Large intestine (tissue), 3 donors: ENCODE data around the gene GPR137B. TPM values are rescaled to one million over a fixed set of nuclear protein-coding genes. Genes with fewer than 3 reads are reported as not detected.
"Not testable (repeated sequence)": the region's sequence is repeated elsewhere in the genome, so short reads cannot be mapped to it uniquely, and the experiment has no call there.

Experiments
- DNase-seq, 2 donors: peaks; one replicate each; pipeline versions ENCODE4 v3.0.0 to v3.0.0-alpha.2; 2013
- H3K27ac ChIP-seq: one replicate; pipeline ENCODE4 v1.5.1; 2013; ENCODE audit warnings: low read length
- H3K27me3 ChIP-seq: 2 replicates; pipeline ENCODE4 v1.6.1; 2013; ENCODE audit warnings: low read length; ENCODE audit not compliant: control insufficient read depth, insufficient read depth
- H3K36me3 ChIP-seq: 2 replicates; pipeline ENCODE4 v1.6.1; 2013; ENCODE audit warnings: low read length; ENCODE audit not compliant: control insufficient read depth, insufficient read depth
- H3K4me1 ChIP-seq: one replicate; pipeline ENCODE4 v1.6.1; 2013; ENCODE audit warnings: low read length; ENCODE audit not compliant: control insufficient read depth, insufficient read depth
- H3K4me3 ChIP-seq: one replicate; pipeline ENCODE4 v1.5.1; 2013; ENCODE audit warnings: low read length
- H3K9me3 ChIP-seq: one replicate; pipeline ENCODE4 v1.6.1; 2013; ENCODE audit warnings: mild to moderate bottlenecking, low read depth, low read length, moderate library complexity; ENCODE audit not compliant: control insufficient read depth
- WGBS: methylation state at CpG from one replicate; pipeline ENCODE4 v1.1.5; 2013; ENCODE audit warnings: low lambda C conversion rate; ENCODE audit not compliant: insufficient coverage; 5-methylcytosine and 5-hydroxymethylcytosine counted together
- polyA plus RNA-seq: library from polyadenylated mRNA; unstranded; fragments of 120-200 nt; gene quantifications from one replicate; pipeline ENCODE4 v1.2.1, GENCODE V29; 2013

The GPR137B gene
- polyA plus RNA-seq, 1 donor, result 7.6 TPM

DNA sequence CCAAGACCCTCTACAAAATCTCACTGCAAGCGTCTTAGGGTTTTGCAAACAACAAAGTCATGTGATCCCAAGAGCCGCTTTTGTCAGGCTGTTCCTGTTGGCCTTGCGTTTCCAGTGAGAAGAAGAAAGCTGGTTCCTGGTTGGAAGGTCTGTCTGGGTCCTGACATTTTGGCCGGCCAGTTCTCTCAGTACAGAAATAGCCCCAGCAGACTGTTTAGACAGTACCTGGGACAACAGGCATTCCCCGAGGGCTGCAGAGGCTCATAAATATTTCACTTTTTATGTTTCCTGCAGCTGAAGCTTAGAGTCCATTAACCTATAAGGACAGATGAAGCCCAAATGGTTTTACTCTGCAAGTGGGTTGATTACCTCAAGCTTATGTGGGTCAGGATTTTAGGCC lies 8.6 kb downstream of the GPR137B start:
- H3K9me3 ChIP-seq, result no peaks in the 10 kb centered on the region
- H3K4me1 ChIP-seq, result no peaks in the 10 kb centered on the region
- no peaks in the 10 kb centered on the region for H3K36me3 ChIP-seq
- no peak for DNase-seq
- no peak overlapping the region for H3K27ac ChIP-seq
- no peaks in the 10 kb centered on the region for H3K27me3 ChIP-seq
- no peak overlapping the region for H3K4me3 ChIP-seq
- WGBS, result no CpG with 5 or more reads among the region's 5 CpGs

DNA sequence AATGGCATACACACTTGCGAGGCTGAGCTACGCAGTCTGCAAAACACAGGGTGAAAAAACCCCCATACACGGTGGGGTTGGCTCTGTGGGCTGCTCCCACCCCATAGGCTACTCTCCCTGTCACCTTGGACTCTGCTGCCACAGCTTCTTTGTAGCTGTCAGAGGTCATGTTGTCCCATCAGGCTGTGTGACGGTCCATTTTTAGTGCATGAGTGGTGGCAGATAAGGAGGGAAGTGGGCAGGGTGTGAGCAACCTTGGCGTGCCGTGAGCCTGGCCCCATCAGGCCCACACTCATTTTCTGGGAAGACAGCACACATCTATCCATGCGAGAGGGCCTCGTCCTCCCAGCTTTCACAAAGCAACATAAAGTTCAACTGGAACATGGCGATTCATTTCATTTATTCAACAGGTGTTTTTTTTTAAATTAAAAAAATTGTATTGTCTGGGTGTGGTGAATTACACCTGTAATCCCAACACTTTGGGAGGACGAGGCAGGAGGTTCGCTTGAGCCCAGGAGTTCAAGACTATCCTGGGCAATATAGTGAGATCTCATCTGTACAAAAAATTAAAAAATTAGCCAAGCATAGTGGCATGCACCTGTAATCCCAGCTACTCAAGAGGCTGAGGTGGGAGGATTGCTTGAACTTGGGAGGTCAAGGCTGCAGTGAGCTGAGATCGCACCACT lies 9.5 kb downstream of the GPR137B start:
- WGBS, result 81% methylated on average over 4 of the region's 12 CpGs
- no peaks in the 10 kb centered on the region for H3K9me3 ChIP-seq
- no peaks in the 10 kb centered on the region for H3K27me3 ChIP-seq
- H3K4me3 ChIP-seq, result no peak overlapping the region
- H3K27ac ChIP-seq, result no peak overlapping the region
- no peaks in the 10 kb centered on the region for H3K36me3 ChIP-seq
- H3K4me1 ChIP-seq, result no peaks in the 10 kb centered on the region
- DNase-seq, result no peak

DNA sequence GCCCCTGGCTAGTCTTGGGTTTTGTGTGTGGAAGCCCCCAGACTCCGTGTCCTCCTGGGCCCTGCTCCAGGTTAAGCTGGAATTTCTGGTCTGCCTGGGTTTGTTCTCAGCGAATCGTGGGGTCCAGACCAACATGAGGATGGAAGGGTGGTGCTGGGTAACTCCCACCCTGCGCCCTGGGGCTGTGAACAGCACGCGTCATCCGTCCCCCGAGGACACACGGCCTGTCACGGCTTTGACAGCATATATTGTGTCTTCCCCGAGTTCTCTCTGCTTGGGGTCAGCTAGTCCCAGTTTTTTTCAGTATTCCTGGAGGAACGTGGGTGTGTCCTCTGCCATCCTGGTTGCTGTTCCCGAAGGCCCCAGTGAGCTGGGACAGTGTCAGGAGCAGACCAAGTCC lies 11.8 kb downstream of the GPR137B start:
- no CpG with 5 or more reads among the region's 13 CpGs for WGBS
- no peaks in the 10 kb centered on the region for H3K4me1 ChIP-seq
- H3K9me3 ChIP-seq, result no peaks in the 10 kb centered on the region
- DNase-seq, result no peak
- no peaks in the 10 kb centered on the region for H3K27me3 ChIP-seq
- no peak overlapping the region for H3K4me3 ChIP-seq
- H3K27ac ChIP-seq, result no peak overlapping the region
- H3K36me3 ChIP-seq, result no peaks in the 10 kb centered on the region

DNA sequence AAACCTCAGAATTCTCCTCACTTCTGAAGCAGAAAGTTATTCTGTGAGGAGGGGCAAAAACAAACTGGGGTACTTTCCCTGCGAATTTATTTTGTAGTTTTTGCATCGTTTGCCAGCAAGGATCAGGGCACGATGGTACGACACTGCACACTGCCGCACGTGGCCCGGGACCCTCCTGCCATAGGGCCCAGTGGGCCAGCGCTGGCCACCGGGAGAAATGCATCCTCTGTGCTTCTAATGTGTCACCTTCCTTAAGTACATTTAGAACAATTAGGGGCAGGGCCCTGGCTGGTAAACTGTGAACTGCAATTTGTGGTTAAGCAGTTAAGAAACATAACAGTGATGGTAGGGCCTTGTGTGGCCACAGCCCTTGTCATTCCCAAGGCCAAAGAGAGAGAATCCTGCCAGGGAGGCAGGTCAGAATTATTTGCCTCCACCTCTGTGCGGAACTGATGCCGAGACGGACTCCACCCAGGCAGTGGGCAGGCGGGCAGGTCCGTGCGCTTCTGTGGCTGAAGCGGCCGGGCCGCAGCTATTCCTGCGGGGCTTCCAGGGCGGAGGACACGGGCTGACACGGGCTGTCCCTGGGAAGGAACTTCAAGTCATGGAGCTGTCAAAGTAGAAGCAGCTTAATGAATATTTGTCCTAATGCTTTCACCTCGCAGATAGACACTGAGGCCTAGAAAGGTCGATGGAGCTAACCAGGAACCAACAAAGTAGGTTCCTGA lies 12.5 kb downstream of the GPR137B start:
- peaks cover 2% of the 10 kb centered on the region for H3K9me3 ChIP-seq
- WGBS, result no CpG with 5 or more reads among the region's 24 CpGs
- H3K4me1 ChIP-seq, result peaks cover 4% of the 10 kb centered on the region
- no peak for DNase-seq
- H3K27ac ChIP-seq, result no peak overlapping the region
- no peak overlapping the region for H3K4me3 ChIP-seq
- H3K36me3 ChIP-seq, result no peaks in the 10 kb centered on the region
- H3K27me3 ChIP-seq, result no peaks in the 10 kb centered on the region

DNA sequence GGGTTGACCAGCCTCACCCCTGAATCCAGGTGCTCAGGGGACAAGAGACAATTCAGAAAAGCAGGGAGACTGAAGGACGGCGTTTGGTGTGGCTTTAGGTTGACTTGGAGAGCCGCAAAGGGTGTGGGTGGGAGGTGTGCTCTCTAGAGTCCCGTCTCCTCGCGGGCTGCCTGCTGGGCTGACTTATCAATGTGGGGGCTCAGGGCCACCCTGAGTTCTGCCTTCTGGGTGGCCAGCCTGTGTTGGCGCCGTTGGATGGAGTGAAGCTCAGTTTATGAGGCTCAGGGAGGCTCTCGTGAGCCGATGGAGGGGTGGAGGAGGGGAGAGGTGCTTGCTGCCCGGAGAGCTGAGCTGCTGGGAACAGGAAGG lies 13.0 kb downstream of the GPR137B start:
- H3K4me1 ChIP-seq, result peaks cover 6% of the 10 kb centered on the region
- H3K27ac ChIP-seq, result no peak overlapping the region
- H3K9me3 ChIP-seq, result peaks cover 3% of the 10 kb centered on the region
- no CpG with 5 or more reads among the region's 11 CpGs for WGBS
- DNase-seq, result no peak
- no peak overlapping the region for H3K4me3 ChIP-seq
- no peaks in the 10 kb centered on the region for H3K36me3 ChIP-seq
- no peaks in the 10 kb centered on the region for H3K27me3 ChIP-seq

DNA sequence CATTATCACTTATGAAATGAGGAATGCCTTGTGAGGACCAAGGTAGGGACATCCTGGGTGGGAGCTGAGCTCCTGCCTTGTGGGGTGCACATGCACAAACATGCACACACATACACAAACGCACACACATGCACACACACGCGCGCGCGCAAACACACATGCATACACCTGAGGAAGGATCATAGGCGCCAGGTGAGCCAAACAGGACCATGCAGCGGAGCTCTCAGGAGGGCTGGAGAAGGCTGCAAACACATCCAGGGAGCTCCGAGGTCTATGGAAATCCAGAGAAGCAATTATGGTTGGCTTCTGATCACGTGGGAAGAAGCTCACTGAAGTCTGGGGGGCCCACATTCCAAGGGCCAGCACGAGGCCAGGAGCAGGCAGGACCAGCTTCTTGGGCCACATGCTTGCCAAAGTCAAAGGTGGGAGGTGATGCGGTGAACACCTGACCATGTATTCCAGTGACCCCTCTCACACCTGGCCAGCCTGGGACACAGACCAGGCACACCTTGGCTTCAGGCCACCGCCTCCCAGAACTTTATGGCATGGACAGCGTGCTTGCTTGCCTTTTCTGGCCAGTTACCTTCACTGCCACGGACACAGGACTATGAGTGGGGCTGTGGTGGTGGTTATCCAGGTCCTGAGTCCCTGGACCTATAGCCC lies 13.6 kb downstream of the GPR137B start:
- no CpG with 5 or more reads among the region's 15 CpGs for WGBS
- no peak overlapping the region for H3K27ac ChIP-seq
- H3K4me3 ChIP-seq, result no peak overlapping the region
- no peak for DNase-seq
- H3K36me3 ChIP-seq, result no peaks in the 10 kb centered on the region
- H3K9me3 ChIP-seq, result peaks cover 3% of the 10 kb centered on the region
- no peaks in the 10 kb centered on the region for H3K27me3 ChIP-seq
- peaks cover 6% of the 10 kb centered on the region for H3K4me1 ChIP-seq

DNA sequence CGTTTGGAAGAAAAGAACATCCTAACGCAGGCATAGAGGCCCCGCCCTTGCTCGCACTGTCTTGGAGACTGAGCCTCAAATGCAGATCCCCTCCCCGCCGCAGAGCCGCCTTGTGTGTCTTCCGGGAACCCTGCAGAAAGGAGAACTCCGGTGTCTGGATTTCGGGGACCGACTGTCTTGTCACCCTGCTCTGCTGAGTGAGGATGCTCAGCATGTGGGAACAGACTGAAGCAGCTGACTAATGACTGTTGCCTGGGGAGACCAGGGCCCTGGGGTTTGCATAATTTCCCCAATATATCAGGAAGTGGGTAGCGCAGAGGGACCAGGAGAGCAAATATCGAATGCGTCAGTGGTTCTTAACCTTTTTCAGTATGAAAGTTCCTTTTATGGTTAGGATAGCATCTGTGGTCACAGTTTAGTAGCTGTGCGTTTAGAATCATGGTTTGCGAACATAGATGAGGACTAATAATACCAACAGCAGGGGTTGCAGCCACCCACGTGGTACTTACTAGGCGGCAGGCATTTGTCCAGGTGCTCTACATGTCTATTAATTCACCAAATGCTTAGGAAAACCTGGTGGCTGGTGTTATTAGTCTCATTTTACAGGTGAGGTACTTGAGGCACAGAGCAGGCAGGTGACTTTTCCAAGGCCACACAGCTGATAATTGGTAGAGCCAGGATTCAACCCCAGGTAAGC lies 14.3 kb downstream of the GPR137B start:
- Histone ChIP-seq H3K27me3 (no peaks in the 10 kb centered on the region), H3K9me3 (peaks cover 7% of the 10 kb centered on the region), H3K36me3 (no peaks in the 10 kb centered on the region), H3K4me1 (peaks cover 6% of the 10 kb centered on the region), H3K4me3 (no peak overlapping the region), H3K27ac (no peak overlapping the region)
- no peak for DNase-seq
- WGBS, result no CpG with 5 or more reads among the region's 18 CpGs

DNA sequence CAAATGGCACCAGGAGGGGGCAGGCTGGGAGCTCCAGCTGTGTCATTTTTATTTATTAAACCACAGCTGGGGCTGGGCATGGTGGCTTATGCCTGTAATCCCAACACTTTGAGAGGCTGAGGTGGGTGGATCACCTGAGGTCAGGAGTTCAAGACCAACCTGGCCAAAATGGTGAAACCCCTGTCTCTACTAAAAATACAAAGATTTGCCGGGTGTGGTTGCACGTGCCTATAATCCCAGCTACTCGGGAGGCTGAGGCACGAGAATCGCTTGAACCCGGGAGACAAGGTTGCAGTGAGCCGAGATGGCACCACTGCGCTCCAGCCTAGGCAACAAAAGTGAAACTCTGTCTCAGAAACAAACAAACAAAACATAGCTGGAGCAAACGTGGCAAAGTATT lies 15.7 kb downstream of the GPR137B start:
- not testable (repeated sequence) for H3K36me3 ChIP-seq, H3K4me3 ChIP-seq, DNase-seq, H3K27me3 ChIP-seq, H3K27ac ChIP-seq, H3K9me3 ChIP-seq
- WGBS, result no CpG with 5 or more reads among the region's 9 CpGs
- peaks cover 13% of the 10 kb centered on the region for H3K4me1 ChIP-seq

DNA sequence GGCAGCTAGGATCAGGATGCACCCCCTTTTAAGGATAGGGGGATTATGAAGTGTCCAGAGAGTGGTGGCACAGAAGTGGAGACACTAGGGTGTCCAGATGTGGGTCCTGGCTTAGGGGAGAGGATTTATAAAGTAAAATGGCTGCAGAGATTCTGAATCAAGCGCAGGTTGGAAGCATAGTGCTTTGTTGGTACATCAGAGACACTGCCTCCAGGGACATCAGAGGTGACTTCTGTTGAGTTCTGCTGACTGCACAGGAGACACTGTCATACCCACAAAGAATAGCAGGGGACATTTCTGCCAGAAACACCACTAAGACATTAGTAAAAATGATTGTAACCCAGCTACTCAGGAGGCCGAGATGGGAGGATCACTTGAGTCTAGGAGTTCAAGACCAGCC lies 16.4 kb downstream of the GPR137B start:
- no peak overlapping the region for H3K4me3 ChIP-seq
- peaks cover 18% of the 10 kb centered on the region for H3K4me1 ChIP-seq
- no CpG with 5 or more reads among the region's 2 CpGs for WGBS
- H3K9me3 ChIP-seq, result peaks cover 7% of the 10 kb centered on the region
- no peaks in the 10 kb centered on the region for H3K27me3 ChIP-seq
- no peaks in the 10 kb centered on the region for H3K36me3 ChIP-seq
- DNase-seq, result no peak
- no peak overlapping the region for H3K27ac ChIP-seq
